Right lobe of liver (tissue), 4 donors: ENCODE results near the gene HSPG2.

Source experiments
- POLR2A ChIP-seq: fragments of 450-650 bp; IDR thresholded peaks from one replicate; pipeline ENCODE4 v1.6.1; 2017; ENCODE audit warnings: antibody characterized with exemption, mild to moderate bottlenecking
- TF ChIP-seq, protein P1 (sequence below), 4 donors: fragments of 200-600 bp in 3 of 4; fragments of 450-650 bp in 1 of 4; IDR thresholded peaks; one replicate each; pipeline versions ENCODE4 v1.5.1 to v1.8.0; 2016 to 2022; ENCODE audit warnings: antibody characterized with exemption in 4 of 4, mild to moderate bottlenecking in 2 of 4
- donor health status: DM: no; HTN: no; CAD: no.
- donor health status: DM: no; HTN: no; CAD: no.
- donor health status: DM: no; HTN: yes; CAD: no.

DNA sequence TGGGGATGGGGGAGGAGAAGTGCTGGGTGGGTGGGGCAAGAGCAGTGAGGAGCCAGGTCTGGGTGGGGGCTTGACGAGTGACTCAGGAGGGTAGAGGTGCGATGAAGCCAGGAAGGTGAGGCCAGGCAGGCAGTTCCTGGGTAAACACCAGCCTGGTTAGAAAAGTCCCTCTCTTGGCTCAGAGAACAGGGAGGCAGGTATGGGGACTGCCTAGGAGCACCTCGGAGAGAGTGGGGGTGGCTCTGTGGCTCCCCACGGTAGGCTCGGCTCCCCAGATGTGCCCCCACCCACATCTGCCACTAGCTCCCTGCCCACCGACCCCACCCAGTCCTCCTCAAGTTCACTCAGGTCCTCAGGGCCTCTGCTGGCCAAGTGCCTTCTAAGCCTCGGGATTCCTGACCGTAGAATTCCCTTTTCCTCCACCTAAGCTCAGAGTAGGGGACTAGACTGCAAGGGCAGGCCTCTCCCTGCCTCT, 1.2 kb downstream of the HSPG2 start:
- TF ChIP-seq, protein P1, sequence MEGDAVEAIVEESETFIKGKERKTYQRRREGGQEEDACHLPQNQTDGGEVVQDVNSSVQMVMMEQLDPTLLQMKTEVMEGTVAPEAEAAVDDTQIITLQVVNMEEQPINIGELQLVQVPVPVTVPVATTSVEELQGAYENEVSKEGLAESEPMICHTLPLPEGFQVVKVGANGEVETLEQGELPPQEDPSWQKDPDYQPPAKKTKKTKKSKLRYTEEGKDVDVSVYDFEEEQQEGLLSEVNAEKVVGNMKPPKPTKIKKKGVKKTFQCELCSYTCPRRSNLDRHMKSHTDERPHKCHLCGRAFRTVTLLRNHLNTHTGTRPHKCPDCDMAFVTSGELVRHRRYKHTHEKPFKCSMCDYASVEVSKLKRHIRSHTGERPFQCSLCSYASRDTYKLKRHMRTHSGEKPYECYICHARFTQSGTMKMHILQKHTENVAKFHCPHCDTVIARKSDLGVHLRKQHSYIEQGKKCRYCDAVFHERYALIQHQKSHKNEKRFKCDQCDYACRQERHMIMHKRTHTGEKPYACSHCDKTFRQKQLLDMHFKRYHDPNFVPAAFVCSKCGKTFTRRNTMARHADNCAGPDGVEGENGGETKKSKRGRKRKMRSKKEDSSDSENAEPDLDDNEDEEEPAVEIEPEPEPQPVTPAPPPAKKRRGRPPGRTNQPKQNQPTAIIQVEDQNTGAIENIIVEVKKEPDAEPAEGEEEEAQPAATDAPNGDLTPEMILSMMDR (IDR thresholded peaks at IDR 0.05) = no peak
- no peak for TF ChIP-seq POLR2A
